Measurements from ENCODE around the gene DYNC1LI2.
"Not testable (repeated sequence)": the region's sequence is repeated elsewhere in the genome, so short reads cannot be mapped to it uniquely, and the experiment has no call there.

Gene DYNC1LI2

DNA sequence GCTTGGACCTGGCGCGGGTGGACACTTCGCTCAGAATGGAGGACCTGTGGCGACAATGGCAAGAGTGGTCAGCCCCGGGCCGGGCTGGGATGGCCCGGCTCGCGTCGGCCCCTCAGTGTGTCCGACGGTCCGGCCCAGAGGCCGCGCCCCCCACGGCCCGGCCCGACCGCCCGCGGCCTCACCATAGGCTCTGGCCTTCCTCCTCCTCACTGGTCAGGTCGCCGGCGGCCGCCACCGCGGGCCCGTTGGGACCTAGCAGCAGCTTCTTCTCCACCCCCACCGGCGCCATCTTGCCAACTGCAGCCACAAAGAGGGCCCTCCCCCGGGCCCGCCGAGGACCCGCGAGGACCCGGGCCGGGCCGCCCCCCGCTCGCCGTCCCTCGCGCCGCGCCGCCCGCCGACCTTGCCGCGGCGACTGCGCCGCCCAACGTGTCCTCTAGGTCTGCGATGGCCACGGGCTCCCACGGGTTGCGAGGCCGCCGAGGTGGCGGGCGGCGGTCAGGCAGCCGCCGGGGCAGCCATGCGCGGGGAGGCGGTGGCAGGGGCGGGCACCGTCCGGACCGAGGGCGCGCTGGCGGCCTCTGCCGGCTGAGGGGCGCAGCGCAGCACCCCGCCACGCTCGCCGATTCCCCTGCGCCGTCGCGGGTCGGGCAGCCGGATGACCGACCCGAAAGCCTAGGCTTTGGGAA, at the start of gene DYNC1LI2:
DYNC1LI2 (minus strand) TSS at position 307 of the 689 bp plus-strand sequence; CDS start at position 289, 18 bp downstream.
- DNase-seq: peak; percentile 71

DNA sequence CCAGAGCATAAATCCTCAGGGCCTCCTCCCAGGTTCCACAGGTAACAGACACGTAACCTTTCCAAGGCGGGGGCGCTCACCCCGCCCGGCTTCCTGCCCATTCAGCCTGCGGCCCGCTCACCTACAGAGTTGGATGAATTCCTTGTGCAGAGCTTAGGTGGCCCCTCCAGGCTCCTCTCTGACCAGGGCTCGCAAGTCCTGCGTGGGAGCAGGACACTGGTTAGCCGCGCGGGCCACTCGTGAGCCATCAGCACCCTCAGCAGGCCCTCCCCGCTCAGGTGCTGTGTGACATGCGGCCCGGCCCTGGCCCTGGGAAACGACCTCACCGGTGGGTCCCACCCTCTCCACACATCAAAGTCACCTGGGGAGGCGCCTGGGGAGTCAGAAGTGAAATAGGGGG, 49.4 kb upstream of the DYNC1LI2 start:
- no peak for DNase-seq

DNA sequence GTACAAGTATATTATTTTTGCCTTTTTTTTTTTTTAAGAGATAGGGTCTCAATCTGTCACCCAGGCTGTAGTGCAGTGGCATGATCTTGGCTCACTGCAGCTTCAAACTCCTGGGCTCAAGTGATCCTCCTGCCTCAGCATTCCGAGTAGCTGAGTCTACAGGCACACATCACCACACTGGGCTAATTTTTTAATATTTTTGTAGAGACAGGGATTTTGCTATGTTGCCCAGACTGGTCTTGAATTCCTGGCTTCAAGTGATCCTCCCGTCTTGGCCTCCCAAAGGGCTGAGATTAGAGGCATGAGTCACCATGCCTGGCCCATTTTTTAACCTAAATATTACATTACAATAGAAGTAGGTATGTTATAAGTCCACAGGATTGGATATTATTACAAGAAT, 46.8 kb upstream of the DYNC1LI2 start:
- peak; percentile 53 for DNase-seq

DNA sequence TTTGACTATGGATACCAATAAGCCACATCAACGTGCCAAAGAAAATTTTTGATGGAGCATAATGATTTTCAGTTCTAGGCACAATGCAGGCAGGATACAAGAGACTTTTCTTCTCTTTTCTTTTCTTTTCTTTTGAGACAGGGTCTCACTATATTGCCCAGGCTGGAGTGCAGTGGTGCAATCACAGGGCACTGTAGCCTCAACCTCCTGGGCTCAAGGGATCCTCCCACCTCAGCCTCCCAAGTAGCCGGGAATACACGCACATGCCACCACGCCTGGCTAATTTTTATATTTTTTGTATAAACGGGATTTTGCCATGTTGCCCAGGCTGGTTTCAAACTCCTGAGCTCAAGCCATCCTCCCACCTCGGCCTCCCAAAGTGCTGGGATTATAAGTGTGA, 42.6 kb upstream of the DYNC1LI2 start:
- DNase-seq: not testable (repeated sequence)

DNA sequence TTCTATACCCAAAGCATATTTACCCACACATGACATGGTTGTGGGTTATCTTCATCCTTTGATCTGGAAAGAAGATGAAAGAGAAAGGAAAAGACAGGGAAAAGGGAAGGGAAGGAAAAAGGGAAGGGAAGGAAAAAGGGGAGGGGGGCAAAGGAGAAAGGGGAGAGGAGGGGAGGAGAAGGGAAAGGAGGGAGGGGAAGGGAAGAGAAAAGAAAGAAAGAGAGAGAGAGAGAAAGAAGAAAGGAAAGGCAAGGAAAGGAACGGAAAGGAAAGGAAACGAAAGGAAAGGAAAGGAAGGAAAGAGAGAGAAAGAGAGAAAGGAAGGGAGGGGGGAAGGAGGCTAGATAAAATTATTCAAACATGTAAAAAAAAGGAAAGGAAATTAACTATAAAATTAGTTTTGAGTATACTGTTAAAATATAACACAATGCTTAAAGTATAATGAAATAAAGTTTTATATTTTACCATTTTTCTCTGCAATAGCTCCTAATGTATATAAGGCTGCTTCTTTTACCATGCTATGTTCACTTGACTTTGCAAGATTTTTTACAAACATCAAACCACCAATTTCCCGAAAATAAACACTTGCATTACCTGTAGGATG, 38.8 kb upstream of the DYNC1LI2 start:
- no peak for DNase-seq

DNA sequence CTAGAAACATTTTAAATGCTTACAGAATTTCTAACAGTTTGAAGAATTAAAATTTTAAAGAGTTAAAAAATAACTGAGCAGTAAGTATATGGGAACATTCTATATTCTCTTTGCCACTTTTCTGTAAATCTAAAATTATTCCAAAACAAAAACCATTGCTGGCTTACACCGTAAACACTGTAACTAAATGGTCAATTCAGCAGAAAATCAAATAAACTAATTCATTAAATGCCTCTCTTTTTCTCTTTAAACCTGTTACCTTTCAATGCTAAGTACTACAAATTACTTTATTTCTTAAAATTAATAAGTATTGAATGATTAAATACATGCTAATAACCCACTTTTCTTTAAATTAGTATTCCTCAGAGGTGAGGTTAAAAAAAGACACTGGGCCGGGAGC, 36.0 kb upstream of the DYNC1LI2 start:
- DNase-seq: no peak

DNA sequence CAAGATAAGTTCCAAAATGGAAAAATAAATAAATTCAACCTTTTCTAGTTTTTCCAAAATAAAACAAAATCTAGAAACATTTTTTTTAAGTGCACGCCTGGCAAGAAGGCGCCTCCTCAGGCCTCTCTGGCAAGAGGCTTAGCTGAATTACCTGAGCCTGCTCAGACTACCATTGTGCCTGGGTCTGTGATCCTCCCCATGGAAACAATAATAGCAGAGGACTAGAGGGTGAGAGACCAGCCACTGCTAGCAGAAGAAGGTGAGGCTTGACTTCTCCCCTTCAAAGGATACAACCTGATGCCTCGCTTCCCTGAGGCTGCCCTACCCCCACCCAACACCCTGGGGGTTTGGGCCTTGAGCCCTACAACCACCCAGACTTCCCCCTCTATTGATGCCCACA, 35.1 kb upstream of the DYNC1LI2 start:
- no peak for DNase-seq

DNA sequence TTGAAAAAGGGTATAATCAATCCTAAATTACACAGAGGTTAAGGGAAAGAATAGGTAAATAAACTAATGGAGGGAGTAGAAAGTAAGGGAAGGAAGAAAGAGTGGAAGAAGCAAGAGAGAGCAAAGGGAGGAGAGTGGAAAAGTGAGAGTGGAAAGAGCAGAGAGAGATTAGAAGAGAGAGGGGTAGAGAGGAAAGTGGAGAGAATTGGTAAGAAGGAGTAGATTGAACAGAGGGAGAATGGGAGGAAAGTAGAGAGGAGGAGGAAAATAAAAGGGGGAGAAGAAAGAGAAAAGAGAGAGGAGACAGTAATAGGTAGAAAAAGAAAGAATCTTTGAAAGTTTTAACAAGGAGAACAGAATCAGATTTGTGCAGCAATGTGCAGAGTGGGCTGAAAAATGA, 25.0 kb upstream of the DYNC1LI2 start:
- DNase-seq: no peak

DNA sequence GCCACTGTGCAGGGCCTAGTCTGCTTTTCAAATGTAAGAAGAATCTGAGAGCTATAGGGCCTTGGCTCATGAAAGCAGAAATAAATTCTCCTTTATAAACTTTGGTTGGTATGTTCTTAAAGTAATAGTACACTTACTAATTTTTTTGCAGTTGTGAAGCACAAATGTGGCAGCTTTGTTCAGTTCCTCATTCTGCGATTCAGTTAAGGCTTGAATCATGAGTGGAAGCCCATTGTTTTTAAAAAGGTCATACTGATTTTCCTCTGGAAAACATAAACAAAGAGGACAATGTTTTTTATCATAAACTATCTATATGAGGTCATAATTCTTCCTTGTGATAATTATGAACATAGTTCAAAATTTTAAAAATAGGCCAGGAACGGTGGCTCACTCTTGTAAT, 23.6 kb upstream of the DYNC1LI2 start:
- no peak for DNase-seq

DNA sequence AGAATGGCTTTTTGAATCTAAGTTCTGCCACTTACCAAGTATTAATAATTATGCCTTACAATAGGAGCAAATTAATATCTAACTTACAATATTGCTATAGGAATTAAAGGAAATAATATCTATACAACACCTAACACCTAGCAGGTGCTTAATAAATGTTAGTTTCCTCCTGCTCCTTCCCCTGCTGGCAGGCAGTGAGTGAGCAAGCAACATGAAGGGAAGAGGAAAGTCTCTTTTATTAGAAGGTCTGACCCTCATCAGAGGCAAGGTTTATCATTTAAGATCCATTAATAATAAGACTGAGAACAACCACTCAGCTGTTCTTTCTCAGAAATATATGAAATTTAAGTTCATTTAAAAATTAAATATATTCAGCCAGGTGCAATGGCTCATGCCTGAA, 6.7 kb upstream of the DYNC1LI2 start:
- no peak for DNase-seq

DNA sequence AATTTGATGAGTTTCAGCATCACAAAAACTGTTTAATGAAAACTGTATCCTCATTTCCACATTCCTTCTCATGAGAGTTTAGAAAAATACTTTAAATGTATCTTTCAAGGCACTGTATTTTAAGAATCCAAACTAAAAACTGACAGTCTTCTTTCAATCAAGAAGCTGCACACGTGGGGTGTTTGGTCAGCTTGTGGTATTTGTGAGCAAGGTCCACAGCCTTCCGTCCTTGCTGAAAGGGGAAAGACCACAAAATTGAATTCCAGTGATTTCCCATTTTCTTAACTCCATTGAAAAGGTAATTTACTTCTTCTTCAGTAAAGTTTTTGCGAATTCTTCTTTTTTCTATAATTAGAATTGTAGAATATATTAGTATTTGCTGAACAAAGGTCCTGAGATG, 3.4 kb upstream of the DYNC1LI2 start:
- DNase-seq: no peak

DNA sequence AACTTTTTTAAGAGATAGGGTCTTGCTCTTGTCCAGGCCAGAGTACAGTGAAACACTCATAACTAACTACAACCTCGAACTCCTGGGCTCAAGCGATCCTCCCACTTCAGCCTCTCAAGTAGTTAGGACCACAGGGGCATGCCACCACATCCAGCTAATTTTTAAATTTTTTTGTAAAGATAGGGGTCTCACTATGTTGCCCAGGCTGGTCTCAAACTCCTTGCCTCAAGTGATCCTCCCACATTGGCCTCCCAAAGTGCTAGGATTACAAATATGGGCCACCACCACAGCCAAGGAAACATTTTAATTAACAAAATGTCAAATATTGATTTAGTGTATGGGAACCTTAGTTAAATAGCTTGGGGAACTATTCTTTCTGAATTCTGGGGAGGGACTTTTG, 2.8 kb upstream of the DYNC1LI2 start:
- DNase-seq: no peak

DNA sequence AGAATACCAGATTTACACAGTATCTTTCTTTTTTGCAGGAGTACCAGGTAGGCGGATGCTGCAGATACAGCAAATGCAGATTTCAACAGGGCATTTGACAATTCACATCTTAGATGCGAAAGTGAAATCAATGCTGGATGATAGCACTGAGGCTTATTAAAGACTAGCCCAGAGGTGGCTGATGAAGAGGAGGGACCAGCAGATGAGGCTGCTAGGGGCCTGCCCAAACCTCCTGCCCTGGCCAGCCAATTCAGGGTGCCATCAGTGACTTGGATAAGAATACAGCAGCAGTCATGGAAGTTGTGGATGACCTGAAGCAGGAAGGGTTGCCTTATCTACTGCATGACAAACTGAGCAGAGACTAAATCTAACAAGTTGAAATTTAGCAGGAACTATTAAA, 1.5 kb upstream of the DYNC1LI2 start:
- no peak for DNase-seq

DNA sequence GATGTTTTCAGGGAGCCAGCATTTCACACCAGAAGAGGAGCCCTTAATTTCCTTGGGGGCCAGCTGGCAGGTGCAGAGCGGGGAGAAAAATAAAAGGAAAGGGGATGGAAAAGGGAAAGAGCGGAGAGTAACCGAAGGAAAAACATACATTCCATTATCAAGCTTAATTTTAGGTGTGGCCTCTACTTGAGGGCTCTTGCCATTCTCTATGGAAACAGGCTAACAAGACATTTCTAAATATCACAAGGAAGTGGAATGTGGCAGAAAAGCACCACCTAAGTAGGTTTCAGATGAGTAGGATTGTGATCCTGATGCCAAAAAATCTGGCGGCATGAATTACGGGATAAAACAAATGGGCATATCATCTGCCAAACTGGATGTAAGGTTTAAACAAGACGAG, 970 bp upstream of the DYNC1LI2 start:
- no peak for DNase-seq

DNA sequence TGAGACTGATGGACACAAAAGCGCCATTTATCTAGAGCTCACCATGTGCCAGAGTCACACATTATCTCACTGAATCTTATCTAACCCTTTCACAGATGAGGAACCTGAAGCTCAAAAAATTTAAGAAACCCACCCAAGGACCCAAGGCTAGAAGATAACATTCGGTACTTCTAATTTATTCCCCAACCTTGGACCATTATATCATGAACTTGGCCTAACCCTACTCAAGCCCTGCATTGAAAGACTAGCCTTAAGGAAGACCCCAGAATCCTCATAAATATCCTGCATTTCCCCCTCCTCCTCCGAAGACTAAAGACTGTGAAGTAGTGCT, 548 bp upstream of the DYNC1LI2 start:
- no peak for DNase-seq

DNA sequence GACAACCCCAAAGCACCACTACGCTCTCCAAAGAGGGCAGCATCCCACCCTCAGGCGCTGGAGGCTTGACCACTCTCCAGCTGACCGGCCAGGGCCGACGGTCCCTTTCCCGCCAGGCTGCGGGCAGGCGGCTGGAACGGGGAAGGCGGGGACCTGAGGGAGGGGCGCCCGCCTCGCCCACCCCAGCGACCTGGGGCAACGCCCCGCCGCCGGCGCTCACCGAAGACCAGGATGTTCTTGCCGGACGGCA, 431 bp downstream of the DYNC1LI2 start:
- no peak for DNase-seq

DNA sequence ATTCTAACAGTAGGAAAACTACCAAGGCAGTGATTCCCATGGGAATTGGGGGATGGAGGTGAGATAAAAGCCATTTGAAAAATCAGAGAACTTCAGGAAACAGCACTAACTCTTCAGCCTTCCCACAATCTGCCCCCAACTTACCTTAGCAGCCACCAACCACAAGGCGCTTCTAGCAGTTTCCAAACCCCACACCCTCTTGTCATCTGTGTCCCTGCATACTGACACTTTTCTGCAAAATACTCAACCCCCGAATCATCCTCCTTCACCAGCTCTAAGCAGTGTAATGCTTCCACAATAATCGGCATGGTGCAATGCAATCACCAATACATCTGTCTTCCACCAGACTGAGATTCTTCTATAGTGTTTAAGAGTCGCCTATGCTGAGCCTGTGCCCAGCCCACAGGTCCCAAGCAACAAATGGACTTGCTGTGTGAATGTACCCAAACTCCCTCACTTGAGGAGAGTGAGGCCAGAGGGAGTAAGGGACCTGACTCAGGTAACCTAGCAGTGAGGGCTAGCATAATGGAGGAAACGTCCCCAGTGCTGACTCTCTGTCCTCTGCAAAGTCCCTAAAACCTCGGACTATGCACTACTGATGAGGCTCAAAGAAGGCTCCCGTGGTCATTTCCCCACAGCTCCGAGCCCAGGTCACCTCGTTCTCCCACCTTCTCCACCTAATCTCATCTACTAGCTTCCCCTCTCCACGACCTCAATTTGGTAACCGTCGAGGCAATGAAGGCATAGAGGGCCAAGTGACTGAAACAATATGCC, 943 bp downstream of the DYNC1LI2 start:
- no peak for DNase-seq

DNA sequence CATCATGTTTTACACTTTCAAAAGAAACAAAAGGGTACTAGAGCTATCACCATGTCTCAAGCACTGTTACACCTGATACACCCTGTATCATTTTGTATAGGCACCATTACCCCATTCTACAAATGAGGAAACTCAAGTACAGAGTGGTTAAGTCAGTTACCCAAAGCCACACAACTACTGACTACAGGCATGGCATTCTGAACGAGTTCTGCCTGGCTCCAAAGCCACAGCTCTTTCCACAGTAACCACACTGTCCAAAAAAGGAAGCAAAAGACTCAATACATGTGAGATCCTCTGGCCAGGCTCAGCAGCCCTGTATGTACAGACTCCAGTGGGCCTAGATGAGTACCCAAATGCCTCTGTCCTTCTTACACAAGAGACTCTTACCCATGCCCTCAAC, 4.7 kb downstream of the DYNC1LI2 start:
- DNase-seq: no peak

DNA sequence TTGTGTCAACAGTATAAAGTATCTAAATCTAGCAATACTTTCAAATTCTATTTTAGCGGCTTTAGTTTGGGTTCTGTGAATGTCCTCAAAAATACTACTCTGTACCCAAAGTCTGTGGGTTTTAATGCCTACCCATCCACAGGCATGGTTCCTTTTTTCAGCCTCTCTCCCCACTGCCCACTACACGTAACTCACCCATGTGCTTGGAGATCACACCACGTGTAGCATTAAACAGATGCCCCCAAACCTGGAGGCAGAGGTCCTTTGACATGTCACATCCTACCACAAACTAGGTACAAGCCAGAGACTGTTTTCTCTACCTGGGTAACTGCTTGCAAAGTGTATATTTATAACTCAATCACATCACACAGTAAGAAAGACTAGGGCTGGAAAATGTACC, 5.4 kb downstream of the DYNC1LI2 start:
- DNase-seq: no peak

DNA sequence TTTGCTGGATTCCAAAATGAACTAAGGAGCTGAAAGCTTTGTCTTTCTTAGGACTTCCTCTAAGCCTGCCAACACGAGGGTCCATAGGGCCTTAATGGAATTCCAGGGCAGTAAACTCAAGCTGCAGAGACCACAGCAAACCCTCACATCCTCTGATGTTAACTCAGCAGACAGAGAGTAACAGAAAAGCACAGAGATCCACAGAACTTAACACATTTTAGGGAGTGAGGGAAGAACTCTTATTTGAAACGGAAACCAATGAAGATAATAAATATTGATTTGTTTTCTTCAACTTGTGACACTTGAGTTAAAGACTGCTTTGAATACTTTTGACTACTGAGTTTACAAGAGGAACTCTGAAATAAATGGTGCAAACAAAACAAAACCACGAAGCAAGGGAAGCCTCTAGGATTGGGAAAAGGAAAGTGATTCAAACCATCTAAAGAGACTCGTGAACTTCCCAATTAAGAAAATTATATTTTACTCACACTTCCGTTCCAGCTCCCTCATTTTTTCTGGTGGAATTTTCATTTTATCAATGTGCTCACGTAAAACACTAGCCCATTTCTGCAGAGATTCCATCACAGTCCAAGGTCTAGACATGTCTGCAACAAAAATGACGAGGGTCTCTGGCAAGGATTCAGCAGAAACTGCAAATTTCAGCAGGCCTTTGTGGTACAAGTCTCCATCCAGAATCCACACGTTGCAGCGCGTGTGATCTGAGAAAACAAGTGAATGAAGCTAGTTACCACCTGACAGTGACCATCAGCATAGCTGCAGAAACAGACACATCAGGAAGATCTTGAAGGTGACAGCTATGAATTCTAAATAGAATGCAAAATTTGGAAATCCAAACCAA, 9.2 kb downstream of the DYNC1LI2 start:
- DNase-seq: peak; percentile 72

DNA sequence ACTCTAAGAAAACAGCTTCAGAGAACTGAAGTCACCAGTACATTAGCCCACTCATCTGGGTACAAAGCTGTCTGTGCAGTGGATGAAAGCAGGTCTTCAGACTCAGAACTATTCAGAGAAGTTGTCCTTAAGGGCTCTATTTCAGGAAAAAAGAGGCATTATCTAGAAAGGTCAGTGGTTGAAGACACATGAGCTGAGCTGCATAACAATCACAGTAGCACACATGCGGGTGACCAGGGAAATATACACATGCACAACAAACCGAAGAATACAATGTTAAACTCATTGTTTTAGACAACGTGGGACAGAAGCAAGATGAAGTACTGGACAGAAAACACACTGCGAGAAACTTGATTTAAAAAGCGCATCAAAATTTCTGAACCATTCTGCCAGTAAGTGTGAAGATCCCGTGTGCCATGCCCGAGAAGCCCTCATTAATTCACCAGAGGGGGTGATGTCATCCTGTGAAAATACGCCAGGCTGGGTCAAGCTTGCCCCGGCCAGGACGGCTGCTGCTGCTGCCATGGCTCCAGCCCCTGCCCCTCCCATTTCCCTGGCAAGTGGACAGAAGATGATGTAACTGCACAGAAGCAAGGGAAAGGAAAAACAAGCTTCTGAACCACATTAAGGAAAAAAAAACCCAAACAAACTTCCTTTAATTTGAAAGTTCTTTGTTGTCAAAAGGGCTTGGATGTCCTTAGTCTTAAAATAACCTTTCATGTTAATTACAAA, 10.1 kb downstream of the DYNC1LI2 start:
- peak; percentile 89 for DNase-seq

DNA sequence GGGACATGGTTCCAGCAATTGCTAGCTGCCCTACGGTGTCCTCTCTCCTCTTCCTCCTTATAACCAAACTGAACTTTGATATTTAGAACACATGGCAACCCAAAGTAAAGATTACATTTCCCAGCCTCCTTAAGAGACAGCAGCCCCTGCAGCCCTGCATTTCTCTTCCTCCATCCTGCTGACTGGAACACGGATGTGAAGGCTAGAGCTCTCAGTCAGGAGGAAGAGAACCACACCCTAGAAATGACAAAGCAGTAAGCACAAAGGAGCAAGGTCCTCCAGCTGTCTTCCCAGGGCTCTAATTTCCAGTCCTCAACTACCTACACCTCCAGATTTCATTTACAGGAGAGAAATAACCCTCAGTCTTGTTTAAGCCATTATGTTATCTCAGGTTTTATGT, 10.9 kb downstream of the DYNC1LI2 start:
- no peak for DNase-seq

DNA sequence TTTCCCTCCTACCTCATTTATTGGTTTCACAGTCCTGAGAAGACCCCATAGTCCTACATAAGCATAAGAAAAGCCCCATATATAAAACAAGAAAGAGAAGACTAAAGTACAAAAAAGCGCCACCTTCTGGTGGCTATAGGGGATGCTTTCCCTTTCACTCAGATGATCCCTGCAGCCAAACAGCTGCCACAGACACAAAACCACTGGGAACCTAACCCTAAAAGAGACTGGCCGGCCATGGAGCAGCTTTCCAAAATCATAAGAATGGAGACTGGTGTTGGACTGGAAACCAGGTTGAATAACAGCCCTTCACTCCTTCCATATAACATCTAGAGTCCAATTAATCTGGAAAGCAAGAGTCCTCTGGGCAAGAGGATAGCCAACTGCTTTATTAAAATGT, 11.4 kb downstream of the DYNC1LI2 start:
- DNase-seq: no peak
